KMS-11 (cell line): Measurements from ENCODE around the gene IL3.

Source experiments
- H2AFZ ChIP-seq: fragments of 200-600 bp; sonication (generic); 2 replicates; pipeline ENCODE4 v1.6.1; 2016; ENCODE audit warnings: antibody characterized with exemption, mixed run types, low read depth
- H3K27ac ChIP-seq: fragments of 200-600 bp; sonication (generic); 2 replicates; pipeline ENCODE4 v1.6.1; 2016; ENCODE audit warnings: mild to moderate bottlenecking, mixed run types
- H3K27me3 ChIP-seq: fragments of 200-600 bp; sonication (generic); 2 replicates; pipeline ENCODE4 v1.6.1; 2017; ENCODE audit warnings: mild to moderate bottlenecking, low read depth, mixed run types, moderate library complexity; ENCODE audit not compliant: insufficient read depth
- H3K36me3 ChIP-seq: fragments of 200-600 bp; sonication (generic); 2 replicates; pipeline ENCODE4 v1.6.1; 2017; ENCODE audit warnings: mild to moderate bottlenecking, mixed run types; ENCODE audit not compliant: insufficient read depth
- H3K4me1 ChIP-seq: fragments of 200-600 bp; sonication (generic); 2 replicates; pipeline ENCODE4 v1.6.1; 2016; ENCODE audit warnings: mild to moderate bottlenecking, low read depth, mixed run types; ENCODE audit not compliant: poor library complexity, severe bottlenecking
- H3K4me2 ChIP-seq: fragments of 200-600 bp; sonication (generic); 2 replicates; pipeline ENCODE4 v1.7.0; 2016; ENCODE audit warnings: mild to moderate bottlenecking, mixed run types
- H3K4me3 ChIP-seq: fragments of 200-600 bp; sonication (generic); IDR thresholded peaks from 2 replicates; pipeline ENCODE4 v1.6.1; 2017; ENCODE audit warnings: low read depth, low read length, mixed read lengths; ENCODE audit not compliant: insufficient read depth
- H3K79me2 ChIP-seq: fragments of 200-600 bp; sonication (generic); 2 replicates; pipeline ENCODE4 v1.6.1; 2016; ENCODE audit warnings: low read depth, mixed run types; ENCODE audit not compliant: insufficient read depth
- H3K9ac ChIP-seq: fragments of 200-600 bp; sonication (generic); 2 replicates; pipeline ENCODE4 v1.6.1; 2016; ENCODE audit warnings: mild to moderate bottlenecking, mixed run types
- H4K20me1 ChIP-seq: fragments of 200-600 bp; sonication (generic); 2 replicates; pipeline ENCODE4 v1.6.1; 2016; ENCODE audit warnings: mild to moderate bottlenecking, mixed run types; ENCODE audit not compliant: insufficient read depth
- CTCF ChIP-seq: fragments of 200-600 bp; sonication (generic); conservative IDR thresholded peaks from 2 replicates; pipeline ENCODE4 v1.6.1; 2017; ENCODE audit warnings: low read depth, mild to moderate bottlenecking, antibody characterized with exemption, low read length, moderate library complexity, mixed read lengths

IL3 gene

GRCh38 chr5:132076983-132077382 lies 16.5 kb downstream of the IL3 start:
- Histone ChIP-seq H4K20me1 (no peaks in the 10 kb centered on the region), H3K4me1 (peaks cover 17% of the 10 kb centered on the region), H3K4me2 (no peak overlapping the region), H2AFZ (no peak overlapping the region), H3K36me3 (no peaks in the 10 kb centered on the region), H3K9ac (no peak overlapping the region), H3K79me2 (no peaks in the 10 kb centered on the region), H3K27me3 (no peaks in the 10 kb centered on the region), H3K27ac (no peak overlapping the region), H3K4me3 (no peak overlapping the region)
- TF ChIP-seq CTCF, result no peak

- Histone ChIP-seq H3K36me3 (no peaks in the 10 kb centered on the region), H3K4me3 (no peak overlapping the region), H3K4me2 (no peak overlapping the region), H3K4me1 (peaks cover 29% of the 10 kb centered on the region), H3K79me2 (no peaks in the 10 kb centered on the region), H3K27ac (no peak overlapping the region), H2AFZ (no peak overlapping the region), H4K20me1 (no peaks in the 10 kb centered on the region), H3K9ac (no peak overlapping the region), H3K27me3 (no peaks in the 10 kb centered on the region)
- TF ChIP-seq CTCF, result no peak
These were observed 18.6 kb downstream of the IL3 start for GRCh38 chr5:132079081-132079480.

GRCh38 chr5:132079619-132080018 lies 19.2 kb downstream of the IL3 start:
- no peak for TF ChIP-seq CTCF
- Histone ChIP-seq H4K20me1 (no peaks in the 10 kb centered on the region), H3K4me1 (peaks cover 34% of the 10 kb centered on the region), H3K9ac (no peak overlapping the region), H3K4me3 (no peak overlapping the region), H3K4me2 (no peak overlapping the region), H2AFZ (no peak overlapping the region), H3K27me3 (no peaks in the 10 kb centered on the region), H3K36me3 (no peaks in the 10 kb centered on the region), H3K79me2 (no peaks in the 10 kb centered on the region), H3K27ac (no peak overlapping the region)

- Histone ChIP-seq H2AFZ (no peak overlapping the region), H3K4me1 (peaks cover 38% of the 10 kb centered on the region), H3K4me3 (no peak overlapping the region), H3K27ac (no peak overlapping the region), H3K4me2 (no peak overlapping the region), H3K27me3 (no peaks in the 10 kb centered on the region), H3K9ac (no peak overlapping the region), H4K20me1 (no peaks in the 10 kb centered on the region), H3K36me3 (no peaks in the 10 kb centered on the region), H3K79me2 (no peaks in the 10 kb centered on the region)
- no peak for TF ChIP-seq CTCF
These were observed 20.1 kb downstream of the IL3 start for GRCh38 chr5:132080595-132080994.
